Stimulated activated CD8-positive, alpha-beta memory T cell treated with anti-CD3 and anti-CD28 coated beads, Interleukin-15, amount 100 ng/mL, for 1 hour (primary cell): Measurements from ENCODE around the gene NPC1L1.

Experiments
- DNase-seq: peaks from one replicate; pipeline ENCODE4 v3.0.0-alpha.2; 2020; ENCODE audit warnings: low read depth

NPC1L1 gene

DNA sequence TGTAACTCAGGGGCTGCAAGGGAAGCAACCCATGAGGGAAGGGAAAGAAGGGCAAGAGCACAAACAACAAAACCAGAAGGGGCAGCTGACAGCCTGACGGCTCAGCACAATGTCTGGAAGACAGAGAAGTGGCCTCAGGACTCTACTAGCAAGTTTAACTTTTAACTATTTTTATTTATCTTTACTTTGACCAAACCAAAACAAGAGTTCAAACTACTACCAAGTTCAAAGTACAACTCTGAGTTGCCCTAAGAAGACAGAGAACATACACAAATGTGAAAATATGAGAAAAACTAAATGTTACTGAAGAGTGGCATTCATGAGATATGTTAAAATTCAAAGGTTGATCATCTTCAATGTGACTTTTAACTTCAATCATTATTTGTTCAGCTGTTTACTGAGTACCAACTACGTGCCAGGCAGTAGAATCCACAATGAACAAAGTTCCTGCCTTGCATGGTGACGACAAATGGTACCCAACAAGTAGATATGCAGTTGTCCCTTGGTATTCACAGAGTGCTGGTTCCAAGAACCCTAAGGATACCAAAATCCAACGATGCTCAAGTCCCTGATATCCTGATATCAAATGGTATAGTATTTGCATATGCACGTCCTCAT, 70.4 kb downstream of the NPC1L1 start:
- no peak for DNase-seq

DNA sequence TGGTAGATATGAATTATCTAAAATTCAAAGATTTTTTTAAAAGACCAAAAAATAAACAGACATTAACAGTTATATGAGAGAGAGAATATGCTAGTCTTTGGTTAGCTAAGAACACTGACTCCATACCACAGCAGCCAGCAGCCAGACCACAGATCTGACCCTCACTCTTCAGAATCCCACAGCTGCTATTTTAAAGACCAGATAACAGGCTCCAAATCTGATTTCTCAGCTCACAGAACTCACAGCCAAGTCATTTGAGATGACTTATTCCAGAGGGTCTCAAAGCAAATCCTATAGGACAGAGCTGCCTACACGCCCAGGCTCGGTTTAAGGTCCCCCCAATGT, 71.0 kb downstream of the NPC1L1 start:
- DNase-seq, result no peak

DNA sequence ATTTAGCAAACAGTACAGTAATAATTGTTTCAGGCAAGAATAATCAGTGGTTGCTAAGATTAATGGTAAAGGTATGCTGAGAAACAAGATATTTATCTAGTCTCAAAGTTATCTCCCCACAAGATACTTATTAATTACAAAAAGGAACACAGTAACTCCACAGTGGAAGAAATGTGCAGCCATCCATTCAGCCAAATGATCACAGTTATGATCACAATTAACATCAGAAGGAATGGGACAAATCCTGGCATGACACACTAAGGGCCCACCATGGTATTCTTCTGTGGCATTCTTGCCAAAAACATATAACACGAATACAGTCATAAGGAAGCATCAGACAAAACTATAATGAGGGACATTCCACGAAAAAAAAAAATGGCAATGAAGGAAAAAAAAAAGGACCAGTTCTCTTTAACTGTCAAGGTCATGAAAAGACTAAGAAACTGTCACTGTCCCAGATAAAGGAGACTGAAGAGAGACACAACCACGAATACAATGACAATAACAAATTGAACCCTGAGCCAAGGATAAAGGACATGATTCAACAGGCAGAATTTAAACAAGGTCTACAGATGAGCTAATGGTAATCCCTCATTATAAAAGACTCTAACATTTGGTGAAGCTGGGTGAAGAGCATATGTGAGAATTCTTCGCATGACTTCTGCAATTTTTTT, 71.5 kb downstream of the NPC1L1 start:
- no peak for DNase-seq

DNA sequence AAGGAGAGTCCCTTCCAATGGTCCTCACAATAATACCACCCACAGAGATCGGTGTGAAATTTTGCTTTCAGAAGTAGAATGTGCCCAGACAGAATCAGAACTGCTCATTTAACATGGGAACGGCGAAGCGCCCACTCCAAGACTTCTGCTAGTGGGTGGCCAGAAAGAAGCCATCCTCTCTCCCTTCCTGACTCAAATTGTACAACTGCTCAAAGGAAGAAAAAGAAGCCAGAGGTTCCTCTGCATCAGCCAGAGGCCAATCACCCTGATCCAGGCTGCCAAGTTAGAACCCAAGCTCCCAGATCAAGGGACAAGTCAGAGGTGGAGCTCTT, 73.9 kb downstream of the NPC1L1 start:
- no peak for DNase-seq

DNA sequence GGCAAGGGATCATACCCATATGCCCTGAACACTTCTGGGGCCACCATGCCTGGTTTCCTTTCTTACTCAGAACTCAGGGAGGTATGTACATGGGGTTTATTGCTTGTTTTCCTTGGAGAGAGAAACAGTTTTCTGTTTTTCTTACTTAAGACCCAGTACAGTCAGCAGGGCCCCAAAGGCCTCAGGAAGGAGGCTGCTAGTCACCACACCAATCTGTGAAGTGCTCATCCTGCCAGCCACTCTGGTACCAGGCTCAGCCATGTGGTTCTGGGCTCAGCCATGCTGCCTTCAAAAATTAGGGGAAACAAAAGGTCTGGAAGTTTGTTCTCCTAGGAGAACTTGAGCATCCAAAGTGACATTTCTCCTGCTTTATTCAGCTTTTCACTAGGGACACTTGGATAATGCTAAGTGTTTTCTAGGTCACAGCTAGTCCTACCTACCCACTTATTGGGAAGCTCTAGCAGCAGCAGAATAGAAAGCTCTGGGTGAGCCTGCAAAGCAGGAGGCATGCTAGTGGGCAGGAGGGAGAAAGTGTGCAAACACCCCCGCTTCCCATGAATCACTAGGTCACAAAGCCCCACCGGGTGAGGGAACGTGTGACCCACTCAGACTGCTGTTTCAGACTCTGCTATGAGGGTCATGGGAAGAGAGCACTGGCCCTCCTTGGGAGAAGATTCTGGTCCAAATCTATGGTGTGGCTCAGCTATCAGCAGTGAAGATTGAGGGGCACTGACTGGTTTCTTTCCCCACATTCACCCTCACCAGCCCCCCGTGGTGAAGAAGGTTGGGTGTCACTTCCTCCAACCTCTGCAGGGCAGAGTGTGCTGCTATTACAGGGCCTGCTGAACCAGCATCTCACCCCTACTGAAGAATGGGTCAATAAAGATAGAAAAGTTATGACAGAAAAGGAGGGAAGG, 74.6 kb downstream of the NPC1L1 start:
- DNase-seq, result no peak

DNA sequence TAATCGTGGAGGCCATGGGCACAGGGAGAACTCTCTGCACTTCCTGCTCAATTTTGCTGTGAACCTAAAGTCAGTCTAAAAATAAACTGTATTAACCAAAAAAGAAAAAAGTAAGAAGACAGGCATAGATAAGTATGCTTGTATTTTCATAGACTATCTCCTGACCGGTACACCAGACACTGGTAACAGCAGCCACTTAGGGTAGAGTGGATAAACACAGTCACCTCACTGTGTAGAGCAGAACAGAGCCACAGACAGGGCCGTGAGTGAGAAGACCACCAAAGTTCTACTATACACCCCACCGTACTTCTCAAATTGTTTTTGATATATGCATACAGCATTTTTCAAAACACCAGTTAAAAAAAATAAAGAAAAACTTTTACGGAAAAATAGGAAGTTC, 75.6 kb downstream of the NPC1L1 start:
- DNase-seq, result no peak

DNA sequence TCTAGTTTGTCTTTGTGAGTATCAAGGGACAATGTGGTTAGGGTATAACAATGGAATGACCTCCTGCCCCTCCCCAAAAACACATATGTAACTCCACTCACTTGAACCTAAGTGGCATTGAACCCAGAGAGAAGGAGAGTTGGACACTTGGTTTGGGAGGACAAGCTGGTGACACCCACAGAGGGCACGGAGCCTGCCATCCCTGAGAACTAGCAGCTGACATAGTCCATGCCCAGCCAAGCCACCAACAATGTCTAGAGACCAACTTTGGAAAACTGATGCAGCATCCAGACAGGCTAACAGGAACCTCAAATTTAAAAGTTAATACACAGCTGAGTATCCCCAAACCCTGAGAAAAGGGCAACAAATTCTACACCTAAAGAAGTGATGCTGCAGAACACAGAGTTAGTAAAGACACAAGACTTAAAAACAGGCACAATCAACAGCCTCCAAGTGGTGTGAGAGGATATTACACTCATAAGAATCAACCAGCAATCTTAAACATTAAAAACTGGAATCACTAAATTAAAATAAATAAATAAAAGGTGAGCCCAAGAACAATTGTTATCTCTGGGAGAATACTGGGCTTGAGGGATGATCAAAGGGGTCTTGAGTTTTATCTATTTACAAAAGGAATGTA, 77.8 kb downstream of the NPC1L1 start:
- no peak for DNase-seq
